A673 (cell line): Measurements from ENCODE around the gene RGS13.

Experiments
- CTCF ChIP-seq: fragments of 300-800, 200-600 bp; sonication (generic); conservative IDR thresholded peaks from 2 replicates; pipeline ENCODE4 v1.5.1; 2017; ENCODE audit warnings: low read depth, mild to moderate bottlenecking, antibody characterized with exemption, low read length, moderate library complexity, mixed read lengths
- EZH2 ChIP-seq: fragments of 200-600 bp; sonication (generic); IDR thresholded peaks from 2 replicates; pipeline ENCODE4 v1.6.1; 2017; ENCODE audit warnings: borderline replicate concordance, low read depth, mild to moderate bottlenecking, mixed read lengths, antibody characterized with exemption, low read length; ENCODE audit not compliant: poor library complexity, severe bottlenecking

GRCh38 chr1:192657760-192658159 is 21.8 kb downstream of the RGS13 start:
- no peak for TF ChIP-seq CTCF
- TF ChIP-seq EZH2: no peak
